Measurements from ENCODE around the gene DUT.

GRCh38 chr15:48371550-48371949 lies 40.3 kb downstream of the DUT start:
- TF ChIP-seq ZNF274 (IDR thresholded peaks at IDR 0.05; ENCODE audit: low read depth, low read length) (no peak), YY1 (IDR thresholded peaks at IDR 0.05; ENCODE audit: insufficient read depth, insufficient read length) (no peak), SUZ12 (IDR thresholded peaks at IDR 0.05; ENCODE audit: extremely low read depth, insufficient read depth, insufficient read length) (no peak)

Data from NT2/D1 (cell line).